Ectodermal cell (in vitro differentiated cells): ENCODE data around the gene TET1.
"Not testable (repeated sequence)": the region's sequence is repeated elsewhere in the genome, so short reads cannot be mapped to it uniquely, and the experiment has no call there.

Experiments used
- H3K27ac ChIP-seq: 2 replicates; pipeline ENCODE4 v1.7.0; 2013; ENCODE audit warnings: mild to moderate bottlenecking, low read depth, low read length; ENCODE audit not compliant: insufficient read depth, poor library complexity, severe bottlenecking
- H3K27me3 ChIP-seq: 2 replicates; pipeline ENCODE4 v1.7.0; 2013; ENCODE audit warnings: mild to moderate bottlenecking, low read length; ENCODE audit not compliant: insufficient read depth, control insufficient read depth, poor library complexity, severe bottlenecking
- H3K36me3 ChIP-seq: one replicate; pipeline ENCODE4 v1.7.0; 2013; ENCODE audit warnings: low read length; ENCODE audit not compliant: control insufficient read depth, insufficient read depth
- H3K4me1 ChIP-seq: one replicate; pipeline ENCODE4 v1.7.0; 2013; ENCODE audit warnings: low read length; ENCODE audit not compliant: control insufficient read depth, insufficient read depth
- H3K4me3 ChIP-seq: 2 replicates; pipeline ENCODE4 v1.7.0; 2013; ENCODE audit warnings: low read depth, low read length, control low read depth; ENCODE audit not compliant: insufficient read depth
- H3K9me3 ChIP-seq: 2 replicates; pipeline ENCODE4 v1.7.0; 2013; ENCODE audit warnings: mild to moderate bottlenecking, low read length, moderate library complexity; ENCODE audit not compliant: control insufficient read depth
- WGBS, 2 experiments: methylation state at CpG; one replicate each; pipeline ENCODE4 v1.1.7; 2013; ENCODE audit warnings: missing lambda C conversion rate in 2 of 2; 5-methylcytosine and 5-hydroxymethylcytosine counted together

TET1 gene

GRCh38 chr10:68603766-68604165, 43.6 kb downstream of the TET1 start:
- WGBS, 2 experiments = 96 to 98% methylated on average over 3 of the region's 3 CpGs
- H3K9me3 ChIP-seq = no peaks in the 10 kb centered on the region

GRCh38 chr10:68604441-68604840, 44.3 kb downstream of the TET1 start:
- 43 to 52% methylated on average over 1 of the region's 1 CpG for WGBS, 2 experiments
- H3K4me1 ChIP-seq = peaks cover 19% of the 10 kb centered on the region
- H3K4me3 ChIP-seq = no peak overlapping the region
- no peaks in the 10 kb centered on the region for H3K9me3 ChIP-seq
- no peaks in the 10 kb centered on the region for H3K27me3 ChIP-seq
- H3K36me3 ChIP-seq = peaks cover 3% of the 10 kb centered on the region
- no peak overlapping the region for H3K27ac ChIP-seq

More at GRCh38 chr10:68603766-68604165, 43.6 kb downstream of the TET1 start:
- Histone ChIP-seq H3K36me3 (peaks cover 3% of the 10 kb centered on the region), H3K27me3 (no peaks in the 10 kb centered on the region), H3K4me1 (peaks cover 26% of the 10 kb centered on the region), H3K27ac (no peak overlapping the region), H3K4me3 (no peak overlapping the region)

GRCh38 chr10:68606918-68607317, 46.8 kb downstream of the TET1 start:
- H3K4me1 ChIP-seq = peaks cover 4% of the 10 kb centered on the region
- WGBS, 2 experiments = 96% methylated on average over 5 of the region's 5 CpGs
- H3K9me3 ChIP-seq = no peaks in the 10 kb centered on the region
- H3K27me3 ChIP-seq = no peaks in the 10 kb centered on the region
- no peak overlapping the region for H3K27ac ChIP-seq
- peaks cover 3% of the 10 kb centered on the region for H3K36me3 ChIP-seq
- no peak overlapping the region for H3K4me3 ChIP-seq

GRCh38 chr10:68610023-68610422, 49.9 kb downstream of the TET1 start:
- H3K4me3 ChIP-seq, H3K36me3 ChIP-seq: not testable (repeated sequence)
- 93 to 94% methylated on average over 10 of the region's 10 CpGs for WGBS, 2 experiments

GRCh38 chr10:68611227-68611626, 51.1 kb downstream of the TET1 start:
- Histone ChIP-seq H3K36me3 (no peaks in the 10 kb centered on the region), H3K27me3 (no peaks in the 10 kb centered on the region), H3K4me3 (no peak overlapping the region), H3K4me1 (no peaks in the 10 kb centered on the region), H3K27ac (no peak overlapping the region), H3K9me3 (no peaks in the 10 kb centered on the region)
- WGBS, 2 experiments = 92 to 95% methylated on average over 3 of the region's 3 CpGs

More at GRCh38 chr10:68610023-68610422, 49.9 kb downstream of the TET1 start:
- H3K27ac ChIP-seq, H3K27me3 ChIP-seq, H3K4me1 ChIP-seq, H3K9me3 ChIP-seq: not testable (repeated sequence)

GRCh38 chr10:68613974-68614373, 53.8 kb downstream of the TET1 start:
- H3K27me3 ChIP-seq, H3K4me1 ChIP-seq, H3K4me3 ChIP-seq, H3K27ac ChIP-seq, H3K9me3 ChIP-seq, H3K36me3 ChIP-seq: not testable (repeated sequence)

- not testable (repeated sequence) for H3K36me3 ChIP-seq, H3K27ac ChIP-seq
- 94 to 95% methylated on average over 10 of the region's 10 CpGs for WGBS, 2 experiments
Observed at GRCh38 chr10:68617691-68618090, 57.6 kb downstream of the TET1 start.

GRCh38 chr10:68618234-68618633, 58.1 kb downstream of the TET1 start:
- Histone ChIP-seq H3K4me3 (no peak overlapping the region), H3K4me1 (no peaks in the 10 kb centered on the region), H3K9me3 (no peaks in the 10 kb centered on the region), H3K27me3 (no peaks in the 10 kb centered on the region), H3K36me3 (no peaks in the 10 kb centered on the region), H3K27ac (no peak overlapping the region)
- WGBS, 2 experiments = 60 to 80% methylated on average over 1 of the region's 1 CpG

More at GRCh38 chr10:68617691-68618090, 57.6 kb downstream of the TET1 start:
- not testable (repeated sequence) for H3K4me3 ChIP-seq, H3K27me3 ChIP-seq, H3K9me3 ChIP-seq, H3K4me1 ChIP-seq

- H3K4me3 ChIP-seq = no peak overlapping the region
- H3K27me3 ChIP-seq = no peaks in the 10 kb centered on the region
- WGBS, 2 experiments = 94 to 95% methylated on average over 2 of the region's 3 CpGs
- no peaks in the 10 kb centered on the region for H3K4me1 ChIP-seq
- H3K36me3 ChIP-seq = no peaks in the 10 kb centered on the region
- H3K27ac ChIP-seq = no peak overlapping the region
- no peaks in the 10 kb centered on the region for H3K9me3 ChIP-seq
Observed at GRCh38 chr10:68619595-68619994, 59.5 kb downstream of the TET1 start.

GRCh38 chr10:68625316-68625921, 65.3 kb downstream of the TET1 start:
- Histone ChIP-seq H3K36me3 (no peaks in the 10 kb centered on the region), H3K4me3 (no peak overlapping the region), H3K9me3 (no peaks in the 10 kb centered on the region), H3K27ac (no peak overlapping the region), H3K27me3 (no peaks in the 10 kb centered on the region), H3K4me1 (no peaks in the 10 kb centered on the region)
- 80 to 84% methylated on average over 4 of the region's 4 CpGs for WGBS, 2 experiments
